HG03108 (cell line): ENCODE results near the gene GASK1A.
"Not testable (repeated sequence)": the region's sequence is repeated elsewhere in the genome, so short reads cannot be mapped to it uniquely, and the experiment has no call there.

Experiments used
- ATAC-seq: cut with Tn5 transposase; IDR thresholded peaks from one replicate; pipeline ENCODE4 v1.9.1; 2021; ENCODE audit warnings: moderate library complexity; ENCODE audit not compliant: unreplicated experiment

The GASK1A gene

GRCh38 chr3:43030162-43030935, 51.2 kb downstream of the GASK1A start:
- no peak for ATAC-seq

GRCh38 chr3:43031485-43031884, 52.4 kb downstream of the GASK1A start:
- ATAC-seq: no peak

DNA sequence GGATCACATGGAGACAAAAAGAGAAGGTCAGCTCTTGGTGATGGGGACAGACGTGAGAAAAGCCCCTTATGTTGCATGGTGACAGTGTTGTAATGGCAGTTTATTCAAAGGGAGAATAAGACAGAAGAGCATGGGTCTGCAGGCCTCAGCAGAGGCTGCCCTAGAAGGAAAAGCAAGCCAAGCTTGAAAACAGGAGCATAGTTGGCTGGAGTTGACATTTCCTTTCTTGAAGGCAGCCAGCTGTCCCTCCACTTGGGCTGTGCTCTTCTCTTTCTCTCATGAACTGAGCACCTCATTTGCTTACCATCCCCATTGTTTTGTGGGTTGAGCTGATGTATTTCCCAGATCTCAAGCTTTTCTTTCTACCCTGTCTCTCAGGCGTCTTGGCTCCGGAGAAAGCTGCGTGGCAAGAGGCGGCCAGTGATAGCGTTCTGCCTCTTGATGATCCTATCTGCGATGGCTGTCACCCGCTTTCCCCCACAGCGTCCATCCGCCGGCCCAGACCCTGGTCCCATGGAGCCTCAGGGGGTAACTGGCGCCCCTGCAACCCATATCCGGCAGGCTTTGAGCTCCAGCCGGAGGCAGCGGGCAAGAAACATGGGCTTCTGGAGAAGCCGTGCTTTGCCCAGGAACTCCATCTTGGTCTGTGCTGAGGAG, 52.9 kb downstream of the GASK1A start:
- ATAC-seq: no peak

DNA sequence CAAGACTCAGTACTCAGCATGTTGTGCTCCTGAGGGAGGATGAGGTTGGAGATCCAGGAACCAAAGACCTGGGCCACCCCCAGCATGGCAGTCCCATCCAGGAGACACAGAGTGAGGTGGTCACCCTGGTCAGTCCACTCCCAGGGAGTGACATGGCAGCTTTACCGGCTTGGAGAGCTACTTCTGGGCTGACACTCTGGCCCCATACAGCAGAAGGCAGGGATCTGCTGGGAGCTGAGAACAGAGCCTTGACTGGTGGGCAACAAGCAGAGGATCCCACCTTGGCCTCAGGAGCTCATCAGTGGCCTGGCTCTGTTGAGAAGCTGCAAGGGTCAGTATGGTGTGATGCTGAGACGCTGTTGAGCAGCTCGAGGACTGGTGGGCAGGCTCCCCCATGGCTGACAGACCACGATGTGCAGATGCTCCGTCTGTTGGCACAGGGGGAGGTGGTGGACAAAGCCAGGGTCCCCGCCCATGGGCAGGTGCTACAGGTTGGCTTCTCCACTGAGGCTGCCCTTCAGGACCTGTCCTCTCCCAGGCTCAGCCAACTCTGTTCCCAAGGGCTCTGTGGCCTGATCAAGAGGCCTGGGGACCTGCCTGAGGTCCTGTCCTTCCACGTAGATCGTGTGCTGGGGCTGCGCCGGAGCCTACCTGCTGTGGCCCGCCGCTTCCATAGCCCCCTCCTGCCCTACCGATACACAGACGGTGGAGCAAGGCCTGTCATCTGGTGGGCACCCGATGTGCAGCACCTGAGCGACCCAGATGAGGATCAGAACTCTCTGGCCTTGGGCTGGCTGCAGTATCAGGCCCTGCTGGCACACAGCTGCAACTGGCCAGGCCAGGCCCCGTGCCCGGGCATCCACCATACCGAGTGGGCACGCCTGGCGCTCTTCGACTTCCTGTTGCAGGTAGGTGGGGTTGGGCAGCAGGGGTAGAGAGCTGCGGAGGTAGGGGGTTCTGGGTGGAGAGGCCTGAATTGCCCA, 53.8 kb downstream of the GASK1A start:
- no peak for ATAC-seq

GRCh38 chr3:43034200-43034599, 55.1 kb downstream of the GASK1A start:
- no peak for ATAC-seq

DNA sequence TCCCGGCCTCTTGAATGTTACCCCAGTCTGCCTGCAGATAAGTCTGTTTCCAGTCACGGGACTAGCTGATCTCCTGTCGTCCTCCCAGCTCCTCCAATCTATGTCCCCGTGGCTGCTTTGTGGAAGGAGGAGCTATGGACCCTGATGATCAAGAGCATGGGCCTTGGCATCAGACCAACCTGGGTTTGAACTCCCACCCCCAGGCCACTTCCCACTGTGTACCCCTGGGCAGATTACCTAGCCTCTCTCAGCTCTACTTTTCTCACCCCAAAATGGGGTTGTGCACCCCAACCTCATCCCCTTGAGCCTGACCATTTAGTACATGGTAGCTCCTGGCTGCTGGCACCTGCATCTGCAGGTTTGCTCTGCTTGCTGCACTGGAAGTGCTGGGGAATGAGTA, 55.8 kb downstream of the GASK1A start:
- no peak for ATAC-seq

- no peak for ATAC-seq
Measured at GRCh38 chr3:43035801-43036365, 56.8 kb downstream of the GASK1A start.

- ATAC-seq: no peak
Measured at GRCh38 chr3:43036621-43037423, 57.7 kb downstream of the GASK1A start.

GRCh38 chr3:43038010-43038409, 58.9 kb downstream of the GASK1A start:
- ATAC-seq: no peak

- no peak for ATAC-seq
Measured at GRCh38 chr3:43041517-43041916, 62.4 kb downstream of the GASK1A start.

DNA sequence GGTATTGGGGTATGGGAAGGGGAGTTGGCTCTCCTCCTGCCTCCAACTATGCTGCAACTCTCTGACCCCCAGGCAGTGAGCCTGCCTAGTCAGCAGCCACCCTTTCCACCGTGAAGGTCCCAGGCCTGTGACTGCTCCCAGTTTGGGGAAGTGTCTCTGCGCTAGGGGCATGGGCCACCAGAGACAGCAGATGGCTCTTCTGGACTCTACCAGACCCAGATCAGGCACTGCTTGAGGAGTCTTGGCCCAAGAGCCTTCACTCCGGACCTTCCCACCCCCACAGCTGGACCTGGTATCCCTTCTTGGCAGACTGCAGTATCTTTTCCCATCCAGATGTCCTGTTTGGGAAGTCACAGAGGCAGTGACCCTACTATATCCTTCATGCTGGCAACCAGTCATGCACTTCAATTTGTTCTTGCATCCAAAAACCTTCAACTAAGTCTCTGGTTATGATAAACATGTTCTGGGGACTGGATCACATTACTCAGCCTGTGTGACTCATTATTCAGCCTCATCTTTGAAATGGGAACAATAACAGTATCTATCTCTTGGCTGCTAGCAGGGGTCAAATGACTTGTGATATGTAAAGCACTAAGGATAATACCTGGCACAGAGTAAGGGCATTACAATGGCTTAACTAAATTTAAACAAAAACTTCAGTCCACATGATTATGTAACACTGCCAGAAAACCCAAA, 64.1 kb downstream of the GASK1A start:
- ATAC-seq: no peak

GRCh38 chr3:43043793-43044192, 64.7 kb downstream of the GASK1A start:
- no peak for ATAC-seq

GRCh38 chr3:43045079-43045478, 66.0 kb downstream of the GASK1A start:
- ATAC-seq: not testable (repeated sequence)

- no peak for ATAC-seq
Measured at GRCh38 chr3:43046583-43046982, 67.5 kb downstream of the GASK1A start.

DNA sequence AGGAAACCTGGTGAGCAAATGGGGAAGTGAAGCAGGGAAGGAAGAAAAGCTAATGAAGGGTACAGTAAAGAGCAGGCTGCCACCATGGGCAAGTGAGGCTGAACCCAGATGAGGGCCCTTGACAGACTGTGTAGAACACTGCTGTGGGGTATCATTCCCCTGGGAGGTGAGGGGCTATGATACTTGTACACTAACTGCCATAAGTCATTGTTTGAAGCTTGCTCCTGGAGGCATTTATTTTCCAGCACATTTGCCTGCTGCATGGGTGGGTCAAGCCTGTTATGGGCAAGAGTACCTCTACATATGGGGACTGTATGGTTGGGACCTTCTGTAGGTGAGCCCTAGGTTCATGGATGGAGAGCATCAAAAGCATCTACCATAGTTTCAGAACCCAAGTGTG, 69.4 kb downstream of the GASK1A start:
- ATAC-seq: no peak

DNA sequence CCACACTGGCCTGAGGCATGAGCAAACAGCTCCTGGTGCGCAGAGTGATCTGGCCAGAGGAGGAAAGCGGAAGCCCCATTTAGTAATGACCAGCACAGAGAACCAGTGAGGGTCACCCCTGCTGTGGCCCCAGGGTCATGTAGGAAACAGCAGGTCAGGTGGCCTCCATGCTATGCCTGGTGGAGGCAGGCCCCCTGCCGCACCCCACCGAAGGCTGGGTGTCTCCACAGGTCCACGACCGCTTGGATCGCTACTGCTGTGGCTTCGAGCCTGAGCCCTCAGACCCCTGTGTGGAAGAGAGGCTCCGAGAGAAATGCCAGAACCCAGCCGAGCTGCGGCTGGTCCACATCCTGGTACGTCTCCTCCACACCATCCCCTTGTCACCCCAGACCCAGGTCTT, 74.2 kb downstream of the GASK1A start:
- no peak for ATAC-seq

GRCh38 chr3:43054754-43055153, 75.6 kb downstream of the GASK1A start:
- no peak for ATAC-seq

DNA sequence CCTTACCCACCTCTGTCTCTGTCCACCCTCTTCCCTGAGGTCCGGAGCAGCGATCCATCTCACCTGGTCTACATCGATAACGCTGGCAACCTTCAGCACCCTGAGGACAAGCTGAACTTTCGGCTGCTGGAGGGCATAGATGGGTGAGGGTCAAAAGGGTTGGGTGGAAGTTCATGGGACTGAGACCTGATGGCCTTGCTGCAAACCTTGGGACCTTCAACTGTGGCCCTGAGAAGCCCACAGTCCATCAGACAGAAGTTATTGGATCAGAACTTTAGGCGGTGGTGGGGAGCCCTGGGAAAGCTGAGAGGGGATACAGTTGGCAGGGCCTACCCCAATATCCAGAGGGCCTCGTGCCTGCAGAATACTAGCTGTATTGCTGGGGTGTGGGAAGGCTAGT, 76.3 kb downstream of the GASK1A start:
- no peak for ATAC-seq
